ENCODE measurements around the gene SIGLEC8.
"Not testable (repeated sequence)": the region's sequence is repeated elsewhere in the genome, so short reads cannot be mapped to it uniquely, and the experiment has no call there.

SIGLEC8 gene

GRCh38 chr19:51458051-51458645 lies at the start of gene SIGLEC8:
SIGLEC8 (minus strand) TSS chr19:51458454; CDS start chr19:51458387, 67 bp downstream.
- DNase-seq = no peak

GRCh38 chr19:51507640-51508058 lies 49.4 kb upstream of the SIGLEC8 start:
- DNase-seq = no peak

GRCh38 chr19:51507192-51507591 lies 48.9 kb upstream of the SIGLEC8 start:
- DNase-seq = no peak

- no peak for DNase-seq
Observed at GRCh38 chr19:51505904-51506303, 47.6 kb upstream of the SIGLEC8 start.

DNA sequence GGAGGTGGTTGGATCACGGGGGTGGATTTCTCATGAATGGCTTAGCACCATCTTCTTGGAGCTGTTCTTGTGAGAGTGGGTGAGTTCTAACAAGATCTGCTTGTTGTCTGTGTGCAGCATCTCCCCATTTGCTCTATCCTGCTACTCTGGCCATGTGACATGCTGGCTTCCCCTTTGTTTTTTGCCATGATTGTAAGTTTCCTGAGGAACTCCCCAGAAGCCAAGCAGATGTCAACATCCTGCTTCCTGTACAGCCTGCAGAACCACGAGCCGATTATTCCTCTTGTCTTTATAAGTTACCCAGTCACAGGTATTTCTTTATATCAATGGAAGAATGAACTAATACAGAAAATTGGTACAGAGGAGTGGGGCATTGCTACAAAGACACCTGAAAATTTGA lies 45.6 kb upstream of the SIGLEC8 start:
- DNase-seq = no peak

GRCh38 chr19:51503286-51503817 lies 45.1 kb upstream of the SIGLEC8 start:
- DNase-seq = no peak

GRCh38 chr19:51501594-51502263 lies 43.5 kb upstream of the SIGLEC8 start, which contains the start of gene SIGLEC12:
SIGLEC12 (minus strand) TSS chr19:51501800; CDS start chr19:51501733, 67 bp downstream.
- peak; percentile 18 for DNase-seq

DNA sequence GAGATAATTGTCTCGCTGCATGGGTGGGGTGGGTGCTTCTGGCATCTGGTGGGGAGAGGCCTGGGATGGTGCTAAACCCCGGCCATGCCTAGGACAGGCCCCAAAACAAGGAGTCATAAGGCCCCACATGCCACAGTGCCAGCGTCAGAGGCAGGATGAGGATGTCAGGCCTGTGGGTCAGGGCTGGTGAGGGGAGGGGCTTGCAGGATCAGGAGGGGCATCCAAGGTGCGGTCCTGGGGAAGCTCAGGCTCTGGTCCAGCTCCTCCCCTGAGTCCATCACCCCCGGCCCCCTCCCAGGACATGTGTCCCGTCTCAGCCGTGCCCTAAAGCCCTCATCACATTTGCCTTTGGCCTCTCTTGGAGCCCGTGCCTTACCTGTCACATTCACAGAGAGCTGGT lies 42.7 kb upstream of the SIGLEC8 start:
- DNase-seq = not testable (repeated sequence)

DNA sequence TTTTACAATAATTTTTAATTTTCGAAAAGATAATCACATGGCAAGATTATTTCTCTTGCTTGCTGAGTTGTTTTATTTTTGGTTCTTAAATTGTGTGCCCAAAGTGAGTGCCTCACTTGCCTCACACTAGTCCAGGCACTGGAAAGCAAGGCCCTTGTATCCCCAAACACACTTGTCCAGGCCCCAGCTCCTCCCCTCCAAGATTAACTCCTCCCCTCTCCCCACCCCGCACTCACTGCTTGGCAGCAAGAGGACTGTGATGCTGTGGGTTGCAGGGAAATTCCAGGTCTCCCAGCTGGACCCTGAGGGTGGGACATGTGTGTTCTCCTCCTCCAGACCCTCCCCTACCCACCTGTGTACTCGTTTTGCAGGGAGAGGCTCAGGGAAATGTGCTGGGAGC lies 39.4 kb upstream of the SIGLEC8 start:
- DNase-seq = no peak

DNA sequence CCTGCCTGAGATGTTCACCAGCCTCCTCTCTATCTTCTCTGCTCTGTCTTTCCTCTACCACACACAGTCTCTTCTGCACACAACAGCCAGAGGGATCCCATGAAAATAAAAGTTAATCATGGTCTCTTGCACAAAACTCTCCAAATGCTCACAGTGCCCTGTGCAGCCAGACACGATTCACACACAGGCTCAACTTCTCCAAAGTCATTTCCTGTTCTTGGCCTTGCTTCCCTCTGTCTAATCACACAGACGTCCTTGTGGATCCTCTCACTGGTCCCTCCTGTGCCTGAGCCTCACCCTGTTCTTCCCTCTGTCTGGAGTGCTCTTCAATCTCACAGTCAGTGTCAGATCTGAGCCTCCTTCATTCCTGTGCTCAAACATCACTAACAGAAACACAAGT lies 35.5 kb upstream of the SIGLEC8 start:
- no peak for DNase-seq

DNA sequence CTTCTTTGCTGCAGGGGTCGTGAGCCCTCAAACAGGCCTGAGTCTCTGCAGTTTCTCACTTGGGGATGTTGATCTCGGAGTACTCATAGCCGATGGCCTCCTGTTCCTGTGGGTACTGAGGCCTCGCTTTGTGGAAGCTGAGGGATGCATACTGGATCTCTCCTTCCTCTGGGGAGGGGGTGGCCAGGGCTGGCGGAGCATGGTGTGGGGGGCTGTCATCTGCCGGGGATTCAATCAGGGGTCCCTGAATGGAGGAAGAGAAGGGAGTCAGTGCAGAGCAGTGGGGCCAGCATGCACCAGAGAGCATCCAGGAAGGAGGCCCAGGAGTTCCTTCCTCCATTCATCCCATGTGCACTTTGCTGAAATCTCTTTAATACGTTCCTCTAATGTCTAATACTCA lies 33.3 kb upstream of the SIGLEC8 start:
- no peak for DNase-seq

DNA sequence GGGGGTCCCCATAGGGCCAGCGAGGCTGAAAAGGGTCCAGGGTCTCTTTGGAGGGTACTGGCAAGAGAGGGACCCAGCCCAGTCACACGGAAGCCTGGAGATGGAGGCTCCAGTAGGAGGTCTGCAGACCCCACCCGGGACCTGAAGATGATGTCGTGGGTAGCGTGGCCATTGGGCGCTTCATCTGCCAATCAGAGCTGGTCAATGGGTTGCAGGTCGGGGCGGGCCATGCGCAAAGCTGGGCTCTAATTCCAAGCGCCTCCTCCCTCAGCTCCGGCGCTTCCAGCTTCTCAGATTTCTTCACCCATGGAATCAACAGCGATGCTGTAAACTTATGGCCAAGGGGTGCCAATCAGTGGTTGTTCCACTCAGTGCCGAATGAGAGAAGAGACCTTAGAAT lies 32.4 kb upstream of the SIGLEC8 start:
- no peak for DNase-seq

DNA sequence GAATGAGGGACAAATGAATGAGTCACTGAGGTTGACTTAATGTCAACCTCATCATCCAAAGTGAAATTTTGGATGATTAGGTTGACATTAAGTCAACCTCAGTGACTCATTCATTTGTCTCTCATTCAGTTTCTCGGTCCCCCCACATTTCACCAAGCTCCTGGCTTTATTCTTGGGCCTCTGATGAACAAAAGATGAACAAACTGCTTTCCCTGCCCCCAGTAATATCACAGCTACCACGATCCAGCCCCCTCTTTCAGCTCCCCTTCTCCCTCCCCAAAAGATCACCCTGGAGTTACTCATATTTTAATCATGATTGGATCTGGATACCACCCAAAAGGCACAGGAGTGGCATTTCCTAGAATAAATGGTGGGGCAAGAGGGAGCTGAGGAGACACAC lies 30.9 kb upstream of the SIGLEC8 start:
- no peak for DNase-seq

- DNase-seq = no peak
Observed at GRCh38 chr19:51488491-51488890, 30.2 kb upstream of the SIGLEC8 start.

DNA sequence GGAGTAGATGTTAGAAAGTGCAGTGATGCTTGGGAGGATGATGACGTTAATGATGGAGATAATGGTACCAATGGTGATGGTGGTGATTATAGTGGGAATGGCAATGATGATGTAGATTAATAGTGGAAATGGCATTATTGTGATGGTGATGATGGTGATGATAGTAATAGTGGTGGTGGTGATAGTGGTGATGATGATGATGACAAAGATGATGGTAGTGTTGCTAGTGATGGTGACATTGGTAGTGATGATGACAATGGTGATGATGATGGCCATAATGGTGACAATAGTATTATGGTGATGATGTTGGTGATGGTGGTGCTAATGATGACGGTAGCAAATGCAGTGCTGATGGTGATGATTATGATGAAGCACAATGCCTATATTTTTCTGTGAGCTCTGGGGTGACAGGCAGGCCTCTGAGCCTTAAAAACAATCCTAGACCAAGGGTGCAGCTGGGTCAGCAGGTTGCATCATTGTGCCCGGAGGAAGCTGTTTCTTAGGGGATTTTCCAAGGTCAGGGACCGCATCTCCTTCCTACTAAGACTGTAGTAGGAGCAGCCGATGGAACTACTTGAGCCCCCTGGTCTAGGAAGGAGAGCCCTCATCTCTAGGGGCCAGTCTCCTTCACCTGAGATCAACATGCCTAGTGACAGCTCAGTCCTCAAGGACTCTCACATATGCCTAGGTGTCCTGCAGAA lies 27.9 kb upstream of the SIGLEC8 start:
- DNase-seq = no peak

DNA sequence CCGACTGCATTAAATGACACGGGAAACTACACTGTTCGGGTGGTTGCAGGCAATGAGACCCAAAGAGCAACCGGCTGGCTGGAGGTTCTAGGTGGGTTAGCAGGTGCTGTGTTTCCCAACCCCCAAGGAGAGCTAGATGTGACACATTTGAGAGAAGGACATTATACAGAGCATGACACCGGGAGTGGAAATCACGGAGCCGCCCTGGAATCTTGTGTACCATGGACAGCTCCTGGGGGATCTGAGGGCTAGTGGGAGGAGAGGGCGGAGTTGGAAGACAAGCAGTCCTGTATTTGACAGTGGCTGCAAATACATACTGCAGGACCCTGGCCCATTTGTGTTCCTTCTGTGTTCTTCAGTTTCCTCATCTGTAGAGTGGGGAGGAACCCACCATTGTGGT lies 22.3 kb upstream of the SIGLEC8 start:
- no peak for DNase-seq

DNA sequence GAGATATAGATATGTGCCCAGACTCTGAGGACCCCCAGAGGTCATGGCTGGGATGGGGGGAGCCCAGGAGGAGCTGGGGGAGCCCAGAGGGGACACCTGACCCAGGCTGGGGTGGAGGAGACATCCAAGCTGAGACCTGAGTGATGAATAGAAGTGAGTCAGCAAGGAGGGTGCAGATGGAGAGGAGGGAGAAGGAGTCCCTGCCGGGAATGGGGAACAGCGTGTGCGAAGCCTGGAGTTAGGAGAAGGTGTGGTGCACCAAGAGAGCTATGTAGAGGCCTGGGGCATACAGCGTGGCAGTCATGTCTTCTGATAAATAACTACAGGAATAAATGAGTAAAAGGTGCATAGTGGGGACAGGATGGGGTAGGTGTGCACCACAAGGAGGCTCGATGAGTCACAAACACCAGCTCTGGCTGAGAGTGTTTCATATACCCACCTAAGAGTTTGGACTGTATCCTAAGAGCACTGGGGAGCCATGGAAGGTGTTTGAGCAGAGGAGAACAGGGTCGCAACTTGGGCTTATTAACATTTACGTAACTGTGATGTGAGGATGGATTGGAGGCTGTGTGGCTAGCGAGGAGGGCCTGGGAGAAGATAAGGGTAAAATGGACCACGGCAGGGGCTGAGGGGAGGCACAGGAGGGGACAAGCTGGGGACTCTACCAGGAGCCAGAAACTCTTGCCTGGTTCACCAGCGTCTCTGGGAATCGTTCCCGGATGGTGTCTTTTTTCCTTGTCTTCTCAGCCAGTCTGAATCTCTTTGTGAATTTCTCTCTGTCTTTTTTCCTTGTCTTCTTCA lies 21.5 kb upstream of the SIGLEC8 start:
- DNase-seq = no peak

DNA sequence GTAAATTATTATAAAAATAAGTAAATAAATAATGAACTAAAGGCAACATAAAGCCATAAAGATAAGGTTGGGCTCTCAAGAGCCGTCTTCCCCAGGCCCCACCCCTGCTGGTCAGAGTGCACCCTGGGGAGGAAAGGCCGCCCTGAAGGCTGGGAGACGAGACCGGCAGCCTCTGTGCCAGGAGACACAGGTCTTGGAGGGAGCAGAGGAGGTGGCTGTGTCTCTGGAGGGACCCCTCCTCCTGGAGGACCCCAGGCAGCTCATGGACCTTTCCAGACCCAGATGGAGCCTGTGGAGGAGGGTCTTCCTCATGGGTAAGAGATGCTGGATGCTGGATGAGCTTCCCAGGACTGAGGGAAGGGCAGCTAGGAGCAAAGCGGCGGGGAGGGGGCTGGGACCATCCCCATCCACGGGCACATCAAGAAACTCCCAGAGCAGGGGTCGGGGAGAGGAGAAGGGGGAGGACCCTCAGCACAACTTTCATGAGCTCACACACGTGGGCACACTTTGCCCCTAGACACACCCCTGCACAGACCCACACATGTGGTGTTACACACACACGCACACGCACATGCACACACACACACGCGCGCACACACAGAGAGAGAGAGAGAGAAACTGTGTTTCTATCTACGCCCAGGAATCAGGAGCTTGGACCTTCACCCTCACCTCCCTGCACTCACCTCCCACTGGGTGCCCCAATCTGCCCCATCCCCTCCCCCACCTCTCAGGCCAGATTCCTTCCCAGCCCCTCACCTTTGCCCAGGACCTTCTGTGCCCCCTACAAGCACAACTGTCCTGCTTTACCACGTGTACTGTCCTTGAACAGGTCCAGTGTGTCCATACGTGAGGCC lies 20.4 kb upstream of the SIGLEC8 start, which contains the start of gene CEACAM18:
Gene CEACAM18 (plus strand): TSS at position 159 of the 854 bp plus-strand sequence.
- DNase-seq = no peak

GRCh38 chr19:51477344-51477743 lies 19.1 kb upstream of the SIGLEC8 start:
- no peak for DNase-seq

GRCh38 chr19:51476164-51476563 lies 17.9 kb upstream of the SIGLEC8 start:
- no peak for DNase-seq

DNA sequence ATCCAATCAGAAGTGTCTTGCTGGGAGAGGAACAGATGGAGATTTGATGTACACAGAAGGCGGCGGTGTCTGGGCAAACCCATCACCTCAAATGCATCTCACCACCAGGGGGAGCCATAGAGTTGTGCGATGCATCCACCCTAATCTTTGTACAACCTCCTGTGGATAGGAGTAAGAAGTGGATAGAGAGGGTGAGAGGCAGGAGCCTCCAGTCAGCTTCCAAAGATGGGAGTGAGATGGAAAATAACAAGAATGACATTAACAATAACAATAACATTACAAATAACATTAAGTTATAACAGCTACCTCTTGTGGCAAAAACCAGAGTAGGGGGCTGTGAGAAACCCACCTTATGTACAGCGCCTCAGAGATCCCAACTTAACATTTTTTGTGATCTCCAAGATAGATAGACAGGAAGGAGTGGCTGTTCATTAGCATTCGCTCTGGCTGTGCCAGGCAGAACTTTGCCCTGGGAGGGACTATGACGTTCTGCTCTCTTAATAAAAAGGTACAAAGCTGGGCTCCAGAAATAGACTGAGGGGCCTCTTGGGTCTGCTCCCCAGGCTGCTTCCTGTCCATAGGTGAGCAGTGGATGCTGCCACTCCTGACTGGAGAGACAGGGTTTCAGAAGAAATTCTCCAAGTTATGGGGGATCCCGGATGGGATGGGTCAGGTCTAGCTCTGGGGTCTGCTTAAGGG lies 14.9 kb upstream of the SIGLEC8 start:
- DNase-seq = peak; percentile 81
